ENCODE measurements around the gene PTPRN2. TPM values are rescaled to one million over a fixed set of nuclear protein-coding genes. Genes with fewer than 3 reads are reported as not detected.
A peak's percentile ranks its signal among the peaks of the same experiment; 100 is the strongest.

Gene PTPRN2
- total and polyA plus RNA-seq, 2 of the 13 experiments (the other 11 are each of a cell fraction or from before 2014, with no cell fraction given), result 2.5 to 24.2 TPM

GRCh38 chr7:157944734-157945291 lies 642.8 kb downstream of the PTPRN2 start (continued):
- no peak for TF ChIP-seq HNRNPK (IDR thresholded peaks at IDR 0.05; ENCODE audit: low read depth, low read length, poor library complexity, severe bottlenecking)
- TF ChIP-seq GMEB1 (CRISPR knock-in tag; IDR thresholded peaks at IDR 0.05; ENCODE audit: borderline replicate concordance), result no peak; the same call in 1 of the 2 replicates
- TF ChIP-seq ZNF331 (CRISPR knock-in tag; IDR thresholded peaks at IDR 0.05), result no peak
- no peak for TF ChIP-seq ZNF652 (CRISPR knock-in tag; IDR thresholded peaks at IDR 0.05; ENCODE audit: borderline replicate concordance, low read depth)
- TF ChIP-seq, protein P1, sequence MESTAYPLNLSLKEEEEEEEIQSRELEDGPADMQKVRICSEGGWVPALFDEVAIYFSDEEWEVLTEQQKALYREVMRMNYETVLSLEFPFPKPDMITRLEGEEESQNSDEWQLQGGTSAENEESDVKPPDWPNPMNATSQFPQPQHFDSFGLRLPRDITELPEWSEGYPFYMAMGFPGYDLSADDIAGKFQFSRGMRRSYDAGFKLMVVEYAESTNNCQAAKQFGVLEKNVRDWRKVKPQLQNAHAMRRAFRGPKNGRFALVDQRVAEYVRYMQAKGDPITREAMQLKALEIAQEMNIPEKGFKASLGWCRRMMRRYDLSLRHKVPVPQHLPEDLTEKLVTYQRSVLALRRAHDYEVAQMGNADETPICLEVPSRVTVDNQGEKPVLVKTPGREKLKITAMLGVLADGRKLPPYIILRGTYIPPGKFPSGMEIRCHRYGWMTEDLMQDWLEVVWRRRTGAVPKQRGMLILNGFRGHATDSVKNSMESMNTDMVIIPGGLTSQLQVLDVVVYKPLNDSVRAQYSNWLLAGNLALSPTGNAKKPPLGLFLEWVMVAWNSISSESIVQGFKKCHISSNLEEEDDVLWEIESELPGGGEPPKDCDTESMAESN (CRISPR knock-in tag; conservative IDR thresholded peaks at IDR 0.05), result peak; percentile 61; the same call in 1 of the 2 replicates
- no peak for TF ChIP-seq JUNB (CRISPR knock-in tag; IDR thresholded peaks at IDR 0.05; ENCODE audit: borderline replicate concordance)
- no peak for TF ChIP-seq SETDB1 (CRISPR knock-in tag; IDR thresholded peaks at IDR 0.05; ENCODE audit: borderline replicate concordance)
- TF ChIP-seq, protein P2, sequence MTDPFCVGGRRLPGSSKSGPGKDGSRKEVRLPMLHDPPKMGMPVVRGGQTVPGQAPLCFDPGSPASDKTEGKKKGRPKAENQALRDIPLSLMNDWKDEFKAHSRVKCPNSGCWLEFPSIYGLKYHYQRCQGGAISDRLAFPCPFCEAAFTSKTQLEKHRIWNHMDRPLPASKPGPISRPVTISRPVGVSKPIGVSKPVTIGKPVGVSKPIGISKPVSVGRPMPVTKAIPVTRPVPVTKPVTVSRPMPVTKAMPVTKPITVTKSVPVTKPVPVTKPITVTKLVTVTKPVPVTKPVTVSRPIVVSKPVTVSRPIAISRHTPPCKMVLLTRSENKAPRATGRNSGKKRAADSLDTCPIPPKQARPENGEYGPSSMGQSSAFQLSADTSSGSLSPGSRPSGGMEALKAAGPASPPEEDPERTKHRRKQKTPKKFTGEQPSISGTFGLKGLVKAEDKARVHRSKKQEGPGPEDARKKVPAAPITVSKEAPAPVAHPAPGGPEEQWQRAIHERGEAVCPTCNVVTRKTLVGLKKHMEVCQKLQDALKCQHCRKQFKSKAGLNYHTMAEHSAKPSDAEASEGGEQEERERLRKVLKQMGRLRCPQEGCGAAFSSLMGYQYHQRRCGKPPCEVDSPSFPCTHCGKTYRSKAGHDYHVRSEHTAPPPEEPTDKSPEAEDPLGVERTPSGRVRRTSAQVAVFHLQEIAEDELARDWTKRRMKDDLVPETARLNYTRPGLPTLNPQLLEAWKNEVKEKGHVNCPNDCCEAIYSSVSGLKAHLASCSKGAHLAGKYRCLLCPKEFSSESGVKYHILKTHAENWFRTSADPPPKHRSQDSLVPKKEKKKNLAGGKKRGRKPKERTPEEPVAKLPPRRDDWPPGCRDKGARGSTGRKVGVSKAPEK (CRISPR knock-in tag; IDR thresholded peaks at IDR 0.05; ENCODE audit: borderline replicate concordance), result no peak
- TF ChIP-seq, protein P3, sequence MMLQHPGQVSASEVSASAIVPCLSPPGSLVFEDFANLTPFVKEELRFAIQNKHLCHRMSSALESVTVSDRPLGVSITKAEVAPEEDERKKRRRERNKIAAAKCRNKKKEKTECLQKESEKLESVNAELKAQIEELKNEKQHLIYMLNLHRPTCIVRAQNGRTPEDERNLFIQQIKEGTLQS (CRISPR knock-in tag; IDR thresholded peaks at IDR 0.05), result no peak
- TF ChIP-seq MIER3 (CRISPR knock-in tag; IDR thresholded peaks at IDR 0.05; ENCODE audit: borderline replicate concordance), result no peak; the same call in 1 of the 2 replicates
- TF ChIP-seq, protein P4, sequence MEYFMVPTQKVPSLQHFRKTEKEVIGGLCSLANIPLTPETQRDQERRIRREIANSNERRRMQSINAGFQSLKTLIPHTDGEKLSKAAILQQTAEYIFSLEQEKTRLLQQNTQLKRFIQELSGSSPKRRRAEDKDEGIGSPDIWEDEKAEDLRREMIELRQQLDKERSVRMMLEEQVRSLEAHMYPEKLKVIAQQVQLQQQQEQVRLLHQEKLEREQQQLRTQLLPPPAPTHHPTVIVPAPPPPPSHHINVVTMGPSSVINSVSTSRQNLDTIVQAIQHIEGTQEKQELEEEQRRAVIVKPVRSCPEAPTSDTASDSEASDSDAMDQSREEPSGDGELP (IDR thresholded peaks at IDR 0.05; ENCODE audit: borderline replicate concordance, low read depth), result peak; percentile 93
- no peak for TF ChIP-seq ZNF335 (CRISPR knock-in tag; IDR thresholded peaks at IDR 0.05)
- TF ChIP-seq ZNF670 (CRISPR knock-in tag; IDR thresholded peaks at IDR 0.05; ENCODE audit: borderline replicate concordance), result 0 out of 2 replicates have a peak, but pooled peaks have one; percentile 46
- TF ChIP-seq JUND (CRISPR knock-in tag; IDR thresholded peaks at IDR 0.05), result no peak
- TF ChIP-seq FOXK2 (IDR thresholded peaks at IDR 0.05), result peak; percentile 60; the same call in 1 of the 2 replicates
- TF ChIP-seq FOXA1 (IDR thresholded peaks at IDR 0.05), result no peak
- TF ChIP-seq FOXA1 (CRISPR knock-in tag; IDR thresholded peaks at IDR 0.05), result peak; percentile 63; the same call in 1 of the 2 replicates
- no peak for TF ChIP-seq CEBPG (CRISPR knock-in tag; IDR thresholded peaks at IDR 0.05)
- TF ChIP-seq ZNF441 (CRISPR knock-in tag; IDR thresholded peaks at IDR 0.05; ENCODE audit: borderline replicate concordance), result no peak
- TF ChIP-seq RARA (CRISPR knock-in tag; IDR thresholded peaks at IDR 0.05), result 0 out of 2 replicates have a peak, but pooled peaks have one; percentile 15
- TF ChIP-seq ZKSCAN5 (CRISPR knock-in tag; IDR thresholded peaks at IDR 0.05), result no peak
- no peak for TF ChIP-seq ZSCAN22 (CRISPR knock-in tag; IDR thresholded peaks at IDR 0.05)
- TF ChIP-seq KLF9 (CRISPR knock-in tag; IDR thresholded peaks at IDR 0.05; ENCODE audit: low read depth), result no peak
- TF ChIP-seq MAFG (CRISPR knock-in tag; IDR thresholded peaks at IDR 0.05), result no peak
